Upper lobe of left lung (tissue), 6 donors: ENCODE measurements around the gene FURIN. TPM values are rescaled to one million over a fixed set of nuclear protein-coding genes. Genes with fewer than 3 reads are reported as not detected.

ENCODE experiments used
- ATAC-seq, 2 donors: fragments of 200-7000 bp; cut with Tn5 transposase; one replicate each; pipeline ENCODE4 v1.9.1; 2022; ENCODE audit warnings: mild to moderate bottlenecking in 2 of 2, moderate library complexity in 2 of 2; ENCODE audit not compliant: low FRiP score in 2 of 2
- DNase-seq, 2 donors: peaks; one replicate each; pipeline ENCODE4 v3.0.0-alpha.2; 2019 to 2020
- H3K27ac ChIP-seq, 4 donors: fragments of 200-600 bp; sonication (generic); one replicate each; pipeline ENCODE4 v1.5.1; 2016 to 2019
- H3K27me3 ChIP-seq, 4 donors: fragments of 200-600 bp; sonication (generic); one replicate each; pipeline ENCODE4 v1.5.1; 2017 to 2019
- H3K36me3 ChIP-seq, 4 donors: fragments of 200-600 bp; sonication (generic); one replicate each; pipeline ENCODE4 v1.5.1; 2016 to 2019
- H3K4me1 ChIP-seq, 4 donors: fragments of 200-600 bp; sonication (generic); one replicate each; pipeline ENCODE4 v1.5.1; 2018 to 2019
- H3K4me3 ChIP-seq, 4 donors: fragments of 200-600 bp; sonication (generic); one replicate each; pipeline ENCODE4 v1.5.1; 2017 to 2019; ENCODE audit warnings: mild to moderate bottlenecking in 2 of 4, moderate library complexity in 1 of 4
- H3K9me3 ChIP-seq, 4 donors: fragments of 200-600 bp; sonication (generic); one replicate each; pipeline ENCODE4 v1.5.1; 2018 to 2019
- CTCF ChIP-seq, 6 experiments: fragments of 450-650 bp in 4 of 6; fragments of 200-600 bp in 2 of 6; sonication (generic) in 2 of 6; IDR thresholded peaks; one replicate each; pipeline ENCODE4 v1.5.1; 2016 to 2019; ENCODE audit warnings: antibody characterized with exemption in 6 of 6
- EP300 ChIP-seq, 4 donors: sonication (generic); formaldehyde crosslinking; IDR thresholded peaks; one replicate each; pipeline ENCODE4 v1.5.1; 2017; ENCODE audit warnings: antibody characterized with exemption in 4 of 4, control low read depth in 2 of 4
- POLR2A ChIP-seq, 4 donors: fragments of 450-650 bp; IDR thresholded peaks; one replicate each; pipeline ENCODE4 v1.5.1; 2016 to 2017; ENCODE audit warnings: antibody characterized with exemption in 4 of 4, mild to moderate bottlenecking in 2 of 4
- POLR2AphosphoS5 ChIP-seq, 2 donors: sonication (generic); formaldehyde crosslinking; IDR thresholded peaks; one replicate each; pipeline ENCODE4 v1.5.1; 2017; ENCODE audit warnings: antibody characterized with exemption in 2 of 2
- WGBS, 2 donors: methylation state at CpG; one replicate each; pipeline ENCODE4 v1.1.5; 2017 to 2018; 5-methylcytosine and 5-hydroxymethylcytosine counted together
- total RNA-seq, 6 donors: library from RNA; depleted of rRNA in 4 of 6; stranded (reverse); fragments of >200 nt in 4 of 6; gene quantifications; one replicate each; pipeline versions ENCODE4 v1.1.0 to v1.2.1, GENCODE V29; 2016 to 2021
- donor health status: DM: no; HTN: no; CAD: no; lungs with moderate emphysema.
- donor health status: DM: no; HTN: yes; CAD: no; lungs with severe emphysema.

The FURIN gene
- total RNA-seq, 6 donors from 2014 or later, result 59.0 to 150 (median 108) TPM

GRCh38 chr15:90876512-90877170, 8.3 kb downstream of the FURIN start:
- H3K9me3 ChIP-seq, result no peaks in the 10 kb centered on the region
- H3K27me3 ChIP-seq, result no peaks in the 10 kb centered on the region
- TF ChIP-seq CTCF (IDR thresholded peaks at IDR 0.05) (no peak), POLR2AphosphoS5 (IDR thresholded peaks at IDR 0.05) (no peak), EP300 (IDR thresholded peaks at IDR 0.05) (no peak), POLR2A (IDR thresholded peaks at IDR 0.05) (no peak)
- no peak for ATAC-seq
- WGBS, 2 donors, result 94 to 96% methylated on average over 13 to 15 of the region's 15 CpGs
- H3K4me3 ChIP-seq, result no peak overlapping the region
- H3K36me3 ChIP-seq, result peaks cover 42 to 64% (median 62%) of the 10 kb centered on the region in 4 donors
- peaks cover 19 to 30% (median 25%) of the 10 kb centered on the region in 4 donors for H3K4me1 ChIP-seq
- no peak for DNase-seq
- no peak overlapping the region for H3K27ac ChIP-seq

GRCh38 chr15:90877315-90877714, 8.9 kb downstream of the FURIN start:
- peaks cover 19 to 29% (median 24%) of the 10 kb centered on the region in 4 donors for H3K4me1 ChIP-seq
- TF ChIP-seq POLR2A (IDR thresholded peaks at IDR 0.05) (no peak), CTCF (IDR thresholded peaks at IDR 0.05) (no peak), EP300 (IDR thresholded peaks at IDR 0.05) (no peak), POLR2AphosphoS5 (IDR thresholded peaks at IDR 0.05) (no peak)
- H3K27ac ChIP-seq, result no peak overlapping the region
- peaks cover 42 to 70% (median 68%) of the 10 kb centered on the region in 4 donors for H3K36me3 ChIP-seq
- DNase-seq (peak in 1 of 2 donors; percentile 44), ATAC-seq (no peak)
- WGBS, 2 donors, result 83% methylated on average over 2 to 14 of the region's 14 CpGs
- H3K9me3 ChIP-seq, result no peaks in the 10 kb centered on the region
- H3K4me3 ChIP-seq, result no peak overlapping the region
- H3K27me3 ChIP-seq, result no peaks in the 10 kb centered on the region

- Histone ChIP-seq H3K36me3 (peaks cover 42 to 73% (median 70%) of the 10 kb centered on the region in 4 donors), H3K4me3 (no peak overlapping the region), H3K9me3 (no peaks in the 10 kb centered on the region), H3K27me3 (no peaks in the 10 kb centered on the region), H3K4me1 (peaks cover 17 to 26% (median 21%) of the 10 kb centered on the region in 4 donors), H3K27ac (no peak overlapping the region)
- ATAC-seq, result no peak
- 92 to 96% methylated on average over 8 of the region's 14 CpGs for WGBS, 2 donors
- no peak for TF ChIP-seq CTCF (IDR thresholded peaks at IDR 0.05)
- no peak for TF ChIP-seq EP300 (IDR thresholded peaks at IDR 0.05)
- TF ChIP-seq POLR2A (IDR thresholded peaks at IDR 0.05), result no peak
- TF ChIP-seq POLR2AphosphoS5 (IDR thresholded peaks at IDR 0.05), result no peak
- DNase-seq, result peak in 1 of 2 donors; percentile 73
These were observed 9.6 kb downstream of the FURIN start for GRCh38 chr15:90877996-90878395.

GRCh38 chr15:90878660-90879059, 10.3 kb downstream of the FURIN start:
- WGBS, 2 donors, result 94% methylated on average over 6 to 15 of the region's 15 CpGs
- DNase-seq (peak in 1 of 2 donors; percentile 70), ATAC-seq (no peak)
- no peak for TF ChIP-seq POLR2A (IDR thresholded peaks at IDR 0.05)
- TF ChIP-seq CTCF (IDR thresholded peaks at IDR 0.05), result no peak
- TF ChIP-seq POLR2AphosphoS5 (IDR thresholded peaks at IDR 0.05), result no peak
- no peak for TF ChIP-seq EP300 (IDR thresholded peaks at IDR 0.05)
- no peak overlapping the region for H3K4me3 ChIP-seq
- no peaks in the 10 kb centered on the region for H3K9me3 ChIP-seq
- peaks cover 42 to 73% (median 70%) of the 10 kb centered on the region in 4 donors for H3K36me3 ChIP-seq
- H3K4me1 ChIP-seq, result peaks cover 17 to 26% (median 21%) of the 10 kb centered on the region in 4 donors
- no peak overlapping the region for H3K27ac ChIP-seq
- H3K27me3 ChIP-seq, result no peaks in the 10 kb centered on the region
